ENCODE results near the gene PADI4. TPM values are rescaled to one million over a fixed set of nuclear protein-coding genes. Genes with fewer than 3 reads are reported as not detected.

The PADI4 gene
- polyA plus RNA-seq, 1 donor: 0.10 TPM

DNA sequence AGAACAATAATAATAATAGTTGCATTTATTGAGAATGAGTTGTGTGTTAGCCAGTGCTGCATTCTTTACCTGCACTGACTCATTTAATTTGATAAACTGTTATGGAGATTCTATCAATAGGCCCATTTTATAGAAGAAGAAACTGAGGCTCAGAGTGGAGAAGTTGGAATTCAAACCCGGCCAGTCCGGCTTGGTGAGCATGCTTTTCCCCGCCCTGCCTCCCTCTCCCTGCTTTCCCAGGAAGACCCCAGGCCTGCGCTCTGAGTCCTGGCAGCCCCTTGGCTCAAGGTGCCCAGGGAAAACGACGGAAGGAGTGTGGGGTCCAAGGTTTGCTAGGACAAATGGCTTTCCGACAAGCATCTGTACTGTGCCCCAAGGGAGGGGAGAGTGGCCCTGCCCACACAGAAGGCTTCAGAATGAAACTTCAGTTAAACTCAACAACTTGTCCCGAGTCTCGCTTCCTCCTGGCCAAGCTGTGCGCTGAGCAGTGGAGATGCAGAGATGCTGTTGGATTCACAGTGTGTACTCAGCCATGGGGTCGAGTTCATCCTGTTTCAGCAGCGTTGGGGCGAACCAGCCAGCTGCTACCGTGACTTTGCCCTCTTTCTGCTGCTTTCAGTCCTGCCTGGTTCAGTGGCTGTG lies 40.7 kb downstream of the PADI4 start:
- no peak for DNase-seq
- no CpG with 5 or more reads among the region's 14 CpGs for WGBS (ENCODE audit: insufficient coverage, low lambda C conversion rate)
- no peak overlapping the region for H3K4me3 ChIP-seq (ENCODE audit: low read length)
- H3K36me3 ChIP-seq (ENCODE audit: control insufficient read depth, insufficient read depth, low read length): no peaks in the 10 kb centered on the region
- no peak overlapping the region for H3K27ac ChIP-seq (ENCODE audit: low read length)
- H3K9me3 ChIP-seq (ENCODE audit: control insufficient read depth, low read depth, low read length): no peaks in the 10 kb centered on the region
- H3K27me3 ChIP-seq (ENCODE audit: control insufficient read depth, insufficient read depth, low read length): peaks cover 3% of the 10 kb centered on the region
- no peaks in the 10 kb centered on the region for H3K4me1 ChIP-seq (ENCODE audit: control insufficient read depth, insufficient read depth, low read length)

DNA sequence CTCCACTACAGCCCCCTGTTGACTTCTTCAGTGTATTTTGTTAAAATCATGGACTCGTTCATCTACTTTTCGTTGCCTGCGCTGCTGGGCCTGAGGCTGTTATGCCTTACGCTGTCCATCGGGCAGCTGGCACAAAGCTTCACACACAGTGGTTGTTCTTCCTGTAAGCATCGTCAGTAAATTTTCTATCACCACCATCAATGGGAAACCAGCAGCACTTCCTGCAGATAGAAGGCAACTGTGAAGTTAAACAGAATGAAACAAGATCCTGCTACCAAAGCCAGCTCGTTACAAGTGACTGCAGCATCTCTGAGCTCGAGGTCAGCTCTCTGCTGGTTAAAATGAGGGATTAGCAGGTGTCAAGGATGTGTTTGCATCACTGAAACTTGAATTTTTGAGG lies 42.1 kb downstream of the PADI4 start:
- Histone ChIP-seq H3K27me3 (ENCODE audit: control insufficient read depth, insufficient read depth, low read length) (peaks cover 3% of the 10 kb centered on the region), H3K4me1 (ENCODE audit: control insufficient read depth, insufficient read depth, low read length) (no peaks in the 10 kb centered on the region), H3K9me3 (ENCODE audit: control insufficient read depth, low read depth, low read length) (no peaks in the 10 kb centered on the region), H3K27ac (ENCODE audit: low read length) (no peak overlapping the region), H3K4me3 (ENCODE audit: low read length) (no peak overlapping the region), H3K36me3 (ENCODE audit: control insufficient read depth, insufficient read depth, low read length) (no peaks in the 10 kb centered on the region)
- no peak for DNase-seq
- WGBS (ENCODE audit: insufficient coverage, low lambda C conversion rate): no CpG with 5 or more reads among the region's 8 CpGs

DNA sequence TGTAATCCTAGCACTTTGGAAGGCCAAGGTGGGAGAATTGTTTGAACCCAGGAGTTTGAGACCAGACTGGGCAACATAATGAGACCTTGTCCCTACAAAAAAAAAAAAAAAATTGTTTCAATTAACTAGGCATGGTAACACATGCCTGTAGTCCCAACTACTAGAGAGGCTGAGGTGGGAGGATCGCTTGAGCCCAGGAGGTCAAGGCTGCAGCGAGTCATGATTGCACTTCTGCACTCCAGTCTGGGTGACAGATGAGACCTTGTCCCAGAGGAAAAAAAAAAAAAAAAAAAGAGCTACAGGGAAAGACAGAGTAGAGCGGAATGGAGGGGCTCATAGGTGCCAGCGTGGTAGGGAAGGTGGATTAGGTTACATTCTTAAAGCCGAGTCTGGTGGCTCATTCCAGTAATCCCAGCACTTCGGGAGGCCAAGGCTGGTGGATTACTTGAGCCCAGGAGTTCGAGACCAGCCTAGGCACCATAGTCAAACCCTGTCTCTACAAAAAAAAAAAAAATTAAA lies 43.0 kb downstream of the PADI4 start:
- Histone ChIP-seq H3K27ac (ENCODE audit: low read length) (no peak overlapping the region), H3K36me3 (ENCODE audit: control insufficient read depth, insufficient read depth, low read length) (no peaks in the 10 kb centered on the region), H3K4me1 (ENCODE audit: control insufficient read depth, insufficient read depth, low read length) (no peaks in the 10 kb centered on the region), H3K4me3 (ENCODE audit: low read length) (no peak overlapping the region), H3K27me3 (ENCODE audit: control insufficient read depth, insufficient read depth, low read length) (peaks cover 3% of the 10 kb centered on the region), H3K9me3 (ENCODE audit: control insufficient read depth, low read depth, low read length) (no peaks in the 10 kb centered on the region)
- DNase-seq: no peak
- 70% methylated on average over 2 of the region's 7 CpGs for WGBS (ENCODE audit: insufficient coverage, low lambda C conversion rate)

DNA sequence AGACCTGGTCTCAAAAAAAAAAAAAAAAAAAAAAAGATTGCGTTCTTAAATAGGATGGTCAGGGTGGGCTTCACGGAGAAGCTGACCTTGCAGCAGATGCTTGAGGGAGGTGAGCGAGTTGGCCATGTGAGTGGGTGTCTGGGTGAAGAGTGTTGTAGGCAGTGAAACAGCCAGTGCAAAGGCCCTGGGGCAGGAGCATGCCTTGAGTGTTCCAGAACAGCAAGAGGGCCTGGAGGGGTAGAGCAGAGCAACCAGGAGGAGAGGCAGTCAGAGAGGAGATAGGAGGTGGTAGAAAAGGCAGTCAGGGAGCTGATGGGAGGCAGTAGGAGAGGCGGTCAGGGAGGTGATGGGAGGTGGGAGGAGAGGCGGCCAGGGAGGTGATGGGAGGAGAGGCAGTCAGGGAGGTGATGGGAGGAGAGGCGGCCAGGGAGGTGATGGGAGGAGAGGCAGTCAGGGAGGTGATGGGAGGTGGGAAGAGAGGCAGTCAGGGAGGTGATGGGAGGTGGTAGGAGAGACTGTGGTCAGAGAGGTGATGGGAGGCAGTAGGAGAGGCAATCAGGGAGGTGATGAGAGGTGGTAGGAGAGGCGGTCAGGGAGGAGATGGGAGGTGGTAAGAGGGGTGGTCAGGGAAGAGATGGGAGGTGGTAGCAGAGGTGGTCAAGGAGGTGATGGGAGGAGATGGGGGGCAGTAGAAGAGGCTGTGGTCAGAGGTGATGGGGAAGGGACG lies 43.8 kb downstream of the PADI4 start:
- H3K36me3 ChIP-seq (ENCODE audit: control insufficient read depth, insufficient read depth, low read length): no peaks in the 10 kb centered on the region
- 93% methylated on average over 3 of the region's 8 CpGs for WGBS (ENCODE audit: insufficient coverage, low lambda C conversion rate)
- no peak overlapping the region for H3K27ac ChIP-seq (ENCODE audit: low read length)
- no peak for DNase-seq
- H3K4me1 ChIP-seq (ENCODE audit: control insufficient read depth, insufficient read depth, low read length): no peaks in the 10 kb centered on the region
- H3K9me3 ChIP-seq (ENCODE audit: control insufficient read depth, low read depth, low read length): no peaks in the 10 kb centered on the region
- H3K27me3 ChIP-seq (ENCODE audit: control insufficient read depth, insufficient read depth, low read length): peaks cover 5% of the 10 kb centered on the region
- H3K4me3 ChIP-seq (ENCODE audit: low read length): no peak overlapping the region

DNA sequence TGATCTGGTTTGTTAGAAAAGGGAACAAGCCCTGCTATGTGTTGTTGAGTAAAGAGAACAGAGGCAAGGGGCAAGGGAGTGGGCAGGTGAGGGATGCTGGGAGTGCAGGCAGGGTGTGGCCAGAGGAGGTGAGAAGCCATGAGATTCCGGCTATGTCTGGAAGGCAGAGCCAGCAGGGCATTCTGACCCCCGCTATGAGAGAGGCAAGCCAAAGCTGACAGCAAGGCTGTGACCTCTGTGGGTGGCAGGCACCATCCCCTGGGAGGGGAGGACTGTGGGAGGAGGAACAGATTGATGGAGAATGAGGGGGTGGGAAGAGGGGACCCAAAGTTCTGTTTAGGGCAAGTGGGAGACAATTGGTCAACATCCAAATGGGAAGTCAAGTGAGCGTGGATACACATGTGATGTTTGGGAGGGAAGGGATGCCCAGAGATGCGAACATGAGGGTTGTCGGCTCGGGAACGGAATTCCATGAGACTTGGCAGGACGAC lies 44.5 kb downstream of the PADI4 start:
- no peak overlapping the region for H3K27ac ChIP-seq (ENCODE audit: low read length)
- no peak for DNase-seq
- H3K36me3 ChIP-seq (ENCODE audit: control insufficient read depth, insufficient read depth, low read length): no peaks in the 10 kb centered on the region
- H3K4me3 ChIP-seq (ENCODE audit: low read length): no peak overlapping the region
- WGBS (ENCODE audit: insufficient coverage, low lambda C conversion rate): no CpG with 5 or more reads among the region's 8 CpGs
- H3K4me1 ChIP-seq (ENCODE audit: control insufficient read depth, insufficient read depth, low read length): no peaks in the 10 kb centered on the region
- peaks cover 5% of the 10 kb centered on the region for H3K27me3 ChIP-seq (ENCODE audit: control insufficient read depth, insufficient read depth, low read length)
- H3K9me3 ChIP-seq (ENCODE audit: control insufficient read depth, low read depth, low read length): no peaks in the 10 kb centered on the region

GRCh38 chr1:17355898-17356297 lies 47.9 kb downstream of the PADI4 start:
- Histone ChIP-seq H3K36me3 (ENCODE audit: control insufficient read depth, insufficient read depth, low read length) (no peaks in the 10 kb centered on the region), H3K4me3 (ENCODE audit: low read length) (no peak overlapping the region), H3K27ac (ENCODE audit: low read length) (no peak overlapping the region), H3K27me3 (ENCODE audit: control insufficient read depth, insufficient read depth, low read length) (peaks cover 5% of the 10 kb centered on the region), H3K4me1 (ENCODE audit: control insufficient read depth, insufficient read depth, low read length) (no peaks in the 10 kb centered on the region), H3K9me3 (ENCODE audit: control insufficient read depth, low read depth, low read length) (no peaks in the 10 kb centered on the region)
- no peak for DNase-seq
- no CpG with 5 or more reads among the region's 6 CpGs for WGBS (ENCODE audit: insufficient coverage, low lambda C conversion rate)

GRCh38 chr1:17356387-17357026 lies 48.5 kb downstream of the PADI4 start:
- Histone ChIP-seq H3K9me3 (ENCODE audit: control insufficient read depth, low read depth, low read length) (no peaks in the 10 kb centered on the region), H3K4me1 (ENCODE audit: control insufficient read depth, insufficient read depth, low read length) (no peaks in the 10 kb centered on the region), H3K27ac (ENCODE audit: low read length) (no peak overlapping the region), H3K27me3 (ENCODE audit: control insufficient read depth, insufficient read depth, low read length) (peaks cover 5% of the 10 kb centered on the region), H3K36me3 (ENCODE audit: control insufficient read depth, insufficient read depth, low read length) (no peaks in the 10 kb centered on the region), H3K4me3 (ENCODE audit: low read length) (no peak overlapping the region)
- DNase-seq: no peak
- no CpG with 5 or more reads among the region's 12 CpGs for WGBS (ENCODE audit: insufficient coverage, low lambda C conversion rate)

- no peaks in the 10 kb centered on the region for H3K9me3 ChIP-seq (ENCODE audit: control insufficient read depth, low read depth, low read length)
- H3K4me3 ChIP-seq (ENCODE audit: low read length): no peak overlapping the region
- 100% methylated on average over 1 of the region's 4 CpGs for WGBS (ENCODE audit: insufficient coverage, low lambda C conversion rate)
- no peaks in the 10 kb centered on the region for H3K36me3 ChIP-seq (ENCODE audit: control insufficient read depth, insufficient read depth, low read length)
- H3K27ac ChIP-seq (ENCODE audit: low read length): no peak overlapping the region
- no peak for DNase-seq
- no peaks in the 10 kb centered on the region for H3K4me1 ChIP-seq (ENCODE audit: control insufficient read depth, insufficient read depth, low read length)
- peaks cover 2% of the 10 kb centered on the region for H3K27me3 ChIP-seq (ENCODE audit: control insufficient read depth, insufficient read depth, low read length)
Measured at GRCh38 chr1:17358557-17358956, 50.6 kb downstream of the PADI4 start.

- no peak for DNase-seq
- H3K4me3 ChIP-seq (ENCODE audit: low read length): no peak overlapping the region
- no peak overlapping the region for H3K27ac ChIP-seq (ENCODE audit: low read length)
- H3K4me1 ChIP-seq (ENCODE audit: control insufficient read depth, insufficient read depth, low read length): no peaks in the 10 kb centered on the region
- H3K36me3 ChIP-seq (ENCODE audit: control insufficient read depth, insufficient read depth, low read length): no peaks in the 10 kb centered on the region
- H3K27me3 ChIP-seq (ENCODE audit: control insufficient read depth, insufficient read depth, low read length): peaks cover 2% of the 10 kb centered on the region
- 68% methylated on average over 3 of the region's 11 CpGs for WGBS (ENCODE audit: insufficient coverage, low lambda C conversion rate)
- no peaks in the 10 kb centered on the region for H3K9me3 ChIP-seq (ENCODE audit: control insufficient read depth, low read depth, low read length)
Measured at GRCh38 chr1:17359031-17359430, 51.0 kb downstream of the PADI4 start.

DNA sequence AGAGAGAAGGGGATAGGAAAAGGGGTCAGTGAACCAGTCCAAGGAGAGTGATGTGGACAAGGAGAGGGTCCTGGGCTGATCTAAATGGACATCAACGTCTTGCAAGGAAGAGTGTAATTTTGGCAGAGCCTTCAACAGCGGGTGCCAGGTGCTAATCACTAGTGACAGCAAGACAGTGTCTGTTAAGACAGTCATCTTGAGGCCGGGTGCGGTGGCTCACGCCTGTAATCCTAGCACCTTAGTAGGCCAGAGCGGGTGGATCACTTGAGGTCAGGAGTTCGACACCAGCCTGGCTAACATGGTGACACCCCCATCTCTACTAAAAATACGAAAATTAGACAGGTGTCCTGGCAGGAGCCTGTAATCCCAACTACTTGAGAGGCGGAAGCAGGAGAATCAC lies 51.8 kb downstream of the PADI4 start:
- WGBS (ENCODE audit: insufficient coverage, low lambda C conversion rate): no CpG with 5 or more reads among the region's 9 CpGs
- Histone ChIP-seq H3K4me1 (ENCODE audit: control insufficient read depth, insufficient read depth, low read length) (no peaks in the 10 kb centered on the region), H3K9me3 (ENCODE audit: control insufficient read depth, low read depth, low read length) (no peaks in the 10 kb centered on the region), H3K27ac (ENCODE audit: low read length) (no peak overlapping the region), H3K27me3 (ENCODE audit: control insufficient read depth, insufficient read depth, low read length) (peaks cover 2% of the 10 kb centered on the region), H3K36me3 (ENCODE audit: control insufficient read depth, insufficient read depth, low read length) (no peaks in the 10 kb centered on the region), H3K4me3 (ENCODE audit: low read length) (no peak overlapping the region)
- DNase-seq: no peak
